Nucleus accumbens (tissue), 56 donors: ENCODE data around the gene ARL3.
A peak's percentile ranks its signal among the peaks of the same experiment; 100 is the strongest.

Experiments used
- DNase-seq, 56 donors: peaks; one replicate each; lab custom pipeline; 2025; lab: John Stamatoyannopoulos, UW

Gene ARL3

GRCh38 chr10:102627736-102628293, 86.4 kb downstream of the ARL3 start:
- DNase-seq, result peak in 26 of 56 donors; percentile 42 to 75 (median 64)

GRCh38 chr10:102627291-102627735, 86.9 kb downstream of the ARL3 start:
- DNase-seq, result peak in 33 of 56 donors; percentile 29 to 79 (median 58)

- no peak for DNase-seq
These were observed 88.0 kb downstream of the ARL3 start for GRCh38 chr10:102626026-102626685.

- no peak for DNase-seq
These were observed 89.2 kb downstream of the ARL3 start for GRCh38 chr10:102624751-102625645.

GRCh38 chr10:102624094-102624493, 90.1 kb downstream of the ARL3 start:
- no peak for DNase-seq
